Mucosa of descending colon (tissue), 3 donors: ENCODE results near the gene CRYBB3. TPM values are rescaled to one million over a fixed set of nuclear protein-coding genes. Genes with fewer than 3 reads are reported as not detected.

Source experiments
- ATAC-seq: fragments of 200-7000 bp; cut with Tn5 transposase; one replicate; pipeline ENCODE4 v1.9.1; 2020; ENCODE audit warnings: mild to moderate bottlenecking, moderate library complexity
- DNase-seq, 3 donors: peaks; one replicate each; pipeline ENCODE4 v3.0.0-alpha.2; 2020
- H3K36me3 ChIP-seq: fragments of 200-600 bp; one replicate; pipeline ENCODE4 v1.8.0; 2021; ENCODE audit warnings: low read depth, mild to moderate bottlenecking
- H3K4me1 ChIP-seq: fragments of 200-600 bp; one replicate; pipeline ENCODE4 v1.8.0; 2021; ENCODE audit warnings: low read depth, mild to moderate bottlenecking
- H3K4me3 ChIP-seq: fragments of 200-600 bp; one replicate; pipeline ENCODE4 v1.8.0; 2021; ENCODE audit warnings: mild to moderate bottlenecking
- H3K9me3 ChIP-seq: fragments of 200-600 bp; one replicate; pipeline ENCODE4 v1.8.0; 2021; ENCODE audit warnings: mild to moderate bottlenecking
- intact Hi-C, 2 donors: fragments of 100-400 bp; cut with DNase I in 1 of 2; cut with micrococcal nuclease in 1 of 2; formaldehyde crosslinking; loops; one replicate each; pipeline versions ENCODE4 v1.11.0 to v1.11.1; 2022; cut with DNase I, micrococcal nuclease
- long read RNA-seq, 2 donors: library from polyadenylated mRNA; unstranded; transcript quantifications; one replicate each; pipeline ENCODE4 v2.0.0, GENCODE V29; 2019 to 2021
- total RNA-seq, 3 donors: library from RNA; stranded (reverse); fragmentation: NEBNext Ultra II Directional in 2 of 3; extraction: Animal tissue kit (Norgen Biotek cat#: 25700) in 2 of 3; gene quantifications; one replicate each; pipeline versions ENCODE4 v1.2.1 to v1.2.4, GENCODE V29; 2021 to 2023
- TF ChIP-seq, protein P1 (sequence below): fragments of 200-600 bp; IDR thresholded peaks from one replicate; pipeline ENCODE4 v1.8.0; 2022; ENCODE audit warnings: antibody characterized with exemption, mild to moderate bottlenecking
- donor health status: DM: no; HTN: no; CAD: no; lungs with moderate emphysema.
- donor health status: DM: no; HTN: no; CAD: no.
- donor health status: DM: no; HTN: yes; CAD: no.

Gene CRYBB3
- 1 to 10 TPM in 1 of 3 donors, under 1 TPM in 2; 0.82 to 2.9 (median 0.82) TPM for total RNA-seq
- long read RNA-seq, donor 1, result 0 reads
- long read RNA-seq, donor 2, result 0 reads

DNA sequence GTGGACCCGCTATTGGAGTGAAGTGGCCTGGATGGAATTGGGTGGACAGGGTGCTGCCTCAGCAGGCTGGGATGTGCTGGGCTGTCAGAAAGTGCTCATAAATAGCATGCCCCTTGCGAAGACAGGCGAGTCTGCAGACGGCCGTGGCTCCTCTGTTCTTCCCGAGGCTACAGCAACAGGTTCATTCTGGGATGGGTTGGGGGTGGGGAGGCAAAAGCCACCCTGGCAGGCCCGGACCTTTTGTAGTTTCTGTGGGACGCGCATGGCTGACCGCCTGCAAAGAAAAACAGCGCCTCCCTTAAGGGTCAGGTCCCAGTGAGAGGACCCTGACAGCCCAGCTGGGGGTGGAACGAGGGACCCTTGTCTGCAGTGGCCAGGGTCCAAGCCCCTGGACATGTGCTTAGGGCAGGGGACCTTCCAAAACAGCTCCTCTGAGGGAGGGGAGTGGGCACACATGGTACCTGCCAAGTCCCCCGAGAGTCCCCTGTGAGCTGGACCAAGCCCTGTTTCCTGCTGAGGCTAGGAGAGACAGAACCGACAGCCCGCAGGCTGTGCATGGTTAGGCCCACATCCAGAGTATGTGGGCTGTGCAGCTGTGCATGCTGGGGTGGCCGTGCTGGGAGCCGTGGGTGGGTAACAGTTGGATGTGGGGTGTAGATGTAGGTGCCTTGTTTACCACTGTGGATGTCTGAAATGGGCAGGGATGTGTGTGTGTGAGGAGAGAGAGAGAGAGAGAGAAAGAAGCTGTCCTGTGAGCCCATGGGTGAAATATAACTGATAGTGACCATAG is at the start of gene CRYBB3:
CRYBB3 (plus strand) TSS at position 128 of the 790 bp plus-strand sequence. CDS start 1,539 bp downstream, outside the sequence.
- no peak for DNase-seq
- H3K9me3 ChIP-seq, result no peaks in the 10 kb centered on the region
- no peaks in the 10 kb centered on the region for H3K36me3 ChIP-seq
- TF ChIP-seq, protein P1, sequence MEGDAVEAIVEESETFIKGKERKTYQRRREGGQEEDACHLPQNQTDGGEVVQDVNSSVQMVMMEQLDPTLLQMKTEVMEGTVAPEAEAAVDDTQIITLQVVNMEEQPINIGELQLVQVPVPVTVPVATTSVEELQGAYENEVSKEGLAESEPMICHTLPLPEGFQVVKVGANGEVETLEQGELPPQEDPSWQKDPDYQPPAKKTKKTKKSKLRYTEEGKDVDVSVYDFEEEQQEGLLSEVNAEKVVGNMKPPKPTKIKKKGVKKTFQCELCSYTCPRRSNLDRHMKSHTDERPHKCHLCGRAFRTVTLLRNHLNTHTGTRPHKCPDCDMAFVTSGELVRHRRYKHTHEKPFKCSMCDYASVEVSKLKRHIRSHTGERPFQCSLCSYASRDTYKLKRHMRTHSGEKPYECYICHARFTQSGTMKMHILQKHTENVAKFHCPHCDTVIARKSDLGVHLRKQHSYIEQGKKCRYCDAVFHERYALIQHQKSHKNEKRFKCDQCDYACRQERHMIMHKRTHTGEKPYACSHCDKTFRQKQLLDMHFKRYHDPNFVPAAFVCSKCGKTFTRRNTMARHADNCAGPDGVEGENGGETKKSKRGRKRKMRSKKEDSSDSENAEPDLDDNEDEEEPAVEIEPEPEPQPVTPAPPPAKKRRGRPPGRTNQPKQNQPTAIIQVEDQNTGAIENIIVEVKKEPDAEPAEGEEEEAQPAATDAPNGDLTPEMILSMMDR, result no peak
- H3K4me1 ChIP-seq, result no peaks in the 10 kb centered on the region
- no peak for ATAC-seq
- intact Hi-C loops, result no loop called here
- H3K4me3 ChIP-seq, result no peak within 1 kb of the TSS

DNA sequence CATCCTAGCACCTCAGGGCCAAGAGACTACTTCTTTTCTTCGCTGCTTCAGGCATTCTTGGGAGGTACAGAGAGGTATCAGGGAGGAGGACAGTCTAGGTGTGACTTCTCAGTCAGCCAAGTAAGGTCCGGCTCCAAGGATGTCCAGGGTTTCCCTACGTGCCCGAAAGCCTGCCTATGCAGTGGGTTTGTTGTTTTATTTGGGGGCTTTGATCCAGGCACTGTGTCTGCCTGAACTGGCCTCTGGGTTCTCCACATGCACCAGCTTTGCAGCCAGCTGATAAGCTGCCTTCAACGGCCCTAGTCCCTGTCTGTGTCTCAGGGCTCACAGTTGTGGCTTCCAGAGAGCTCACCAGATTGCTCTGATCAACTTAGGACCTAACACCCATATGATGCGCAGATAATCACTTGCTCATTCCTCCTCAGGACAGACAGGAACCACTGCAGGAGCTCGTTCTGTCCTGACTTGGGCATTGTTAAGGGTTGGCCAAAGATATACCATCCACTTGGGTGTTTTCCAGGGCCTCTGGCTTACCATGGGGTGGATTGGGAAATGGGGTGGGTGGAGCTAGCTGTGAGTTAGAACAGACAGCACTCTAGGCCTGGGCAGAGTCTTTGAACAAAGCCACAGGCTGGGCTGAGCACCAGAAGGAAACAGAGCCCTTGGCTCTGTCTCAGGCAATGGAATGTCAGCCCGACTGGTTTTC is 45.5 kb upstream of the CRYBB3 start:
- peak; percentile 57 to 67 (median 65) for DNase-seq
- Histone ChIP-seq H3K36me3 (no peaks in the 10 kb centered on the region), H3K9me3 (no peaks in the 10 kb centered on the region), H3K4me3 (no peak overlapping the region), H3K4me1 (peaks cover 10% of the 10 kb centered on the region)
- peak; percentile 93 for ATAC-seq
- intact Hi-C loops, result no loop called here
- TF ChIP-seq, protein P1, result no peak

DNA sequence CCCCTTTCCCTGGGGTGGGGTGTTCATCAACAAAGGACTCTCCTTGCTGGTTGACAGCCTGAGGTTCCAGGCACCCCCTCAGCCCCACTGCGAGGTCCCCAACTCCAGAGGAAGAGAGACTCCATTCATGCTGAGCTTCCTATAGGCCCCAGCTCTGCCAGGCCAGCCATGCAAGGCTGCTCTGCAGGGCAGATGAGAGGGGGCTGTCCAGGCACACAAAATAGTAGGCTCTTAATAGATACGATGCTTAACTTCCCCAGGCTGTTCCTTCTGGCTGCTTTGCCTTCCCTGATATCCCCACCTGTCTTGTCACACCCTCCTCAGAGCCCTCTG is 45.0 kb upstream of the CRYBB3 start:
- H3K9me3 ChIP-seq, result no peaks in the 10 kb centered on the region
- H3K4me3 ChIP-seq, result no peak overlapping the region
- peaks cover 9% of the 10 kb centered on the region for H3K4me1 ChIP-seq
- H3K36me3 ChIP-seq, result no peaks in the 10 kb centered on the region
- no peak for ATAC-seq
- no peak for DNase-seq
- intact Hi-C loops, result no loop called here
- TF ChIP-seq, protein P1, result no peak

DNA sequence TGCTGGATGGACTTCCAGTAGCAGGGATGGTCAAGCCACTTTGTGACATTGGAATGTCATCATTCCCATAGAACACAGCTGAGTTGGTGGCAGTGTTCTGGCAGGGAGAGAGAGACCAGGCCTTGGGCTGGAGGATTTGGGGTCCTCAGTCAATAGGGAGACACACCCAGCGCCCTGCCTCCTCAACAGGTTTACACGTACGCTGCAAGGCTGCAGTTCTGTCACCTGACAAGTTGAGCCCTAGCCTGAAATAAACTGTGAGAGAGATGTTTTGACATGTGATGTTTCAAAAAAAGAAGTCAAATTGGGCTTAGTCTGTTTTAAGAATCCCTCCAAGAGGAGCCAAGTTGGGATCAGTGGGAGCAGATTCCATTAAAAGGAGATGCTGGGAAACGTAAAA is 42.9 kb upstream of the CRYBB3 start:
- DNase-seq, result no peak
- intact Hi-C loops, result no loop called here
- Histone ChIP-seq H3K4me1 (peaks cover 9% of the 10 kb centered on the region), H3K4me3 (no peak overlapping the region), H3K9me3 (no peaks in the 10 kb centered on the region), H3K36me3 (no peaks in the 10 kb centered on the region)
- ATAC-seq, result no peak
- TF ChIP-seq, protein P1, result no peak

DNA sequence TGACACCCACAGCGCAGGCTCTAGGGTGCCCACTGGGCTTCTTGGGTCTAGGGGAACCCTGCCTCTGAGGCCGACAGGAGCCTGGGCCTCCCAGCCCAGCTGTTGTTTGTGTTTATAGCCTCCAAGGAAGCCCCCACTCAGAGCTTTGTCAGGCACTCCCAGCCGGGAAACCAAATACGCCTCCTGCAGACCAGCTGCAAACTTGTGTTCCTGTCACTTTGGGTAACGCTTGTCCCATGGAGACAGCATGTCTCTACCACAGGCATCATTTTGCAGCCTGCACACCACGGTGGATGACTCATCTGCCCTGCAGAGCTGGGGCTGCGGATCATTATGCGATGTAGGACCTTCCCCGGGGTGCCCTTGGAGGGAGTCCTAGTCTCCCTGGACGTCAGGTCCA is 40.6 kb upstream of the CRYBB3 start:
- Histone ChIP-seq H3K4me3 (no peak overlapping the region), H3K36me3 (no peaks in the 10 kb centered on the region), H3K4me1 (peaks cover 6% of the 10 kb centered on the region), H3K9me3 (no peaks in the 10 kb centered on the region)
- DNase-seq (no peak), ATAC-seq (no peak)
- TF ChIP-seq, protein P1, result no peak
- intact Hi-C loops, result no loop called here
